HG03280 (cell line): ENCODE data around the gene U2AF1L4.

Experiments used
- ATAC-seq: cut with Tn5 transposase; IDR thresholded peaks from one replicate; pipeline ENCODE4 v1.9.1; 2021; ENCODE audit warnings: mild to moderate bottlenecking, moderate library complexity; ENCODE audit not compliant: unreplicated experiment

U2AF1L4 gene

DNA sequence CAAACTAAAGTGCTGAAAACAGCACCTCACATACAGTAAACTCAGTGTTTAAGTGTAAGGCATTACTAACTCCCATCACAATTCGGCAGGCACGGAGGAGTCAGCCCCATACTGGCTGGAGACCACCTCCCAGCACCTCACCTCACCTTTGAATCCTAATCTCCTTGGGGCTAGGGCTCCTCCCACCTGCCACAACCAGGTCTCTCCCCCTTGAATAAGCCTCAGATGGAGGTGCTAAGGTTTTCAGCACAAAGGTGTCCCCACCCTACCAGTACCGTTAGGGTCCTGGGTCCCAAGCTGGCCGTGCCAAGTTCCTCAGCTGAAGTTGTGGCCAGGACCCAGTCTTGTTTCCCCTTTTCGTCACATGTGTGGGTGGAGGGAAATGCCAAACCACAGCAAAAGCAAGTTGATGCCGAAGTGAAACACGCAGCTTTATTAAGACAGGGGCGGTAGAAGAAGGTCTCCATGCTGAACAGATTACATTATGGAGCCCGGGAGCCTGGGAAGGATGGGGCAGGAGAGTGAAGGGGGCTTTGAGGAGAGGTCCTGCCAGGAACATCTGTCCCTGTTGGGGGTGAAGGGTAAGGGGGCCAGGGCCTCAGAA is 3.0 kb downstream of the U2AF1L4 start, which contains the start of gene IGFLR1:
IGFLR1 (minus strand) TSS at position 332 of the 604 bp plus-strand sequence. CDS start 1,272 bp downstream, outside the sequence.
- no peak for ATAC-seq

DNA sequence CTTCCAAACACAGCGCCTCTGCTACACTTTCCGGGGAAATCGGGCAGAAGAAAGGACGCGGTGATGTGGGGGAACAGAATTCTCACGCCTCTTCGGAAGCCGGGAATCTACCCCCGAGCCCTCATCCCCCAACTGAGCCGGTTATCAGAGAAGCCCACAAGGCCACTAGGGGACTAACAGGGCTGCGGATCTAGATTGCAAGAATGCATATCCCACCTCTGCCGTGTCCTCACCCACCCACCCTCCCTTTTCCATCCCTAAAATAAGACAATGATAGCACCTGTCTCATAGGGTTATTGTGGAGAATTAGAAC is 4.1 kb downstream of the U2AF1L4 start:
- no peak for ATAC-seq

- peak; percentile 58 for ATAC-seq
Measured at GRCh38 chr19:35740423-35741202, 4.6 kb downstream of the U2AF1L4 start.

DNA sequence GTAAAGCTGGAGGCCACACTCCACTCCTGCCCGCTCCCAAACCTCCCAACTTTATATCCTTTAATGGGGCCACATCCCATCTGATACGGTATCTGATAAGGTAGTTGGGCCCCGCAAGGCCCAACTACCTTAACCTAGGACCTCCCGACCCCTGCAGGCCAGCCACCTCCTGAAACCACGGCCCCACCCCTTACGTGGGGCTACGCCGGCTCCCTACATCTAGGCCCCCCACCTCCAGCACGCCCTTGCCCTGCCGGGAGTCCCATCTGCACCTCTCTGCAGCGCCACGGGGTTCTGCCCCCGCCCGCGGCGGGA is 5.2 kb downstream of the U2AF1L4 start:
- ATAC-seq, result peak; percentile 10

GRCh38 chr19:35739275-35740107 is 5.7 kb downstream of the U2AF1L4 start:
- ATAC-seq, result no peak

DNA sequence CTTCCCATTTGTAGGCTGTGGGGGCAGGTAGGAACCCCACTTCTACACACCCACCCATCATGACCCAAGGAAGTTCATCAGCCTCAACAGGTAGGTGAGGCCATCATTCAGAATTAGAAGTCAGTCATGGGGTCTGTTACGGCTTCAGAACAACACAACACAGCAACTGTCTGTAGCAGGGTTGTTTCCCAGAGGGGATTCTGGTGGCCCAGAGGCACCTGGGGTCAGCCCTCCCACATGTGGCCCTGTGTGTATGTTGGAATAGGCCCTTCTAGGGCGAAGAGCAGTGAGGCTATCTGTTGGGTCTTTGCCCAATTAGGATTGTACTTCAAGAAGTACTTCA is 6.4 kb downstream of the U2AF1L4 start:
- no peak for ATAC-seq

GRCh38 chr19:35738021-35738886 is 7.0 kb downstream of the U2AF1L4 start:
- no peak for ATAC-seq

- no peak for ATAC-seq
Measured at GRCh38 chr19:35736913-35737886, 8.0 kb downstream of the U2AF1L4 start.

DNA sequence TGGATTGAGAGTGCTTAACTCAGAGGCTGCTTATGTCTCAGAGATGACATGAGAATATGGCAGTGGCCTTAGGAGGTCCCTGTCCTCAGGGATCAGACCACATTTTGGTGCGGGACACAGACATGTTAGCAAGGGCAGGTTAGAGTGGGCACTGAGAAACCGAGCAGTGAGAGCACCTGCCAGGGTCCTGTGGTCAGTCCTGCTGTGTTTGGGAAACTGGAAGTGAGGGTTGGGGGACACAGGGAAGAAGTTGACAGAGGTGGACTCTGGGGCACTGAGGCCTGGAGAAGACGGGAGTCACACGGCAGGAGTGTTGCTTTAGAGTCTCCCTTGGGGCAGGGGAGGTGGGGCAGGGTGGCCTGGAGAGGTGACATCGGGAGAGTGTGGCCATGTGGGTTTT is 10.3 kb downstream of the U2AF1L4 start:
- no peak for ATAC-seq

DNA sequence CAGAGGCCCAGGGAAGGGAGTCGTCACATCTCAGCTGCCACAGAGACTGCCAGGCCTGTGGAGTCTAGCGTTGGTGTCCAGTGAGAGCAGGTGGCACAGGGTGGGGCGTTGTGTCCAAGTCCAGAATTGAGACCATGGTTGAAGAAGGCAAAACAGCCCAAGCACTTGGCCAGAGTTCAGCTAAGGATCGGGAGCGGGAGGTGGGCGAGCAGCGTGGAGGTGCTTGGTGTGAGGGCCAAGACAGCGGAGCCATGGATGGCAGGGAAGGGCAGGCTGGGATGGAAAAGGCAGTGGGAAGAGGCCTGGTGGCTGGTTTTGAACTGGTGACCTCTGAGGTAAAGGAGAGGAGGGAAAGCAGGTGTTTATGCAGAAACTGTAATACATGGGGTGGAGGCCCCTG is 10.9 kb downstream of the U2AF1L4 start:
- ATAC-seq, result no peak

DNA sequence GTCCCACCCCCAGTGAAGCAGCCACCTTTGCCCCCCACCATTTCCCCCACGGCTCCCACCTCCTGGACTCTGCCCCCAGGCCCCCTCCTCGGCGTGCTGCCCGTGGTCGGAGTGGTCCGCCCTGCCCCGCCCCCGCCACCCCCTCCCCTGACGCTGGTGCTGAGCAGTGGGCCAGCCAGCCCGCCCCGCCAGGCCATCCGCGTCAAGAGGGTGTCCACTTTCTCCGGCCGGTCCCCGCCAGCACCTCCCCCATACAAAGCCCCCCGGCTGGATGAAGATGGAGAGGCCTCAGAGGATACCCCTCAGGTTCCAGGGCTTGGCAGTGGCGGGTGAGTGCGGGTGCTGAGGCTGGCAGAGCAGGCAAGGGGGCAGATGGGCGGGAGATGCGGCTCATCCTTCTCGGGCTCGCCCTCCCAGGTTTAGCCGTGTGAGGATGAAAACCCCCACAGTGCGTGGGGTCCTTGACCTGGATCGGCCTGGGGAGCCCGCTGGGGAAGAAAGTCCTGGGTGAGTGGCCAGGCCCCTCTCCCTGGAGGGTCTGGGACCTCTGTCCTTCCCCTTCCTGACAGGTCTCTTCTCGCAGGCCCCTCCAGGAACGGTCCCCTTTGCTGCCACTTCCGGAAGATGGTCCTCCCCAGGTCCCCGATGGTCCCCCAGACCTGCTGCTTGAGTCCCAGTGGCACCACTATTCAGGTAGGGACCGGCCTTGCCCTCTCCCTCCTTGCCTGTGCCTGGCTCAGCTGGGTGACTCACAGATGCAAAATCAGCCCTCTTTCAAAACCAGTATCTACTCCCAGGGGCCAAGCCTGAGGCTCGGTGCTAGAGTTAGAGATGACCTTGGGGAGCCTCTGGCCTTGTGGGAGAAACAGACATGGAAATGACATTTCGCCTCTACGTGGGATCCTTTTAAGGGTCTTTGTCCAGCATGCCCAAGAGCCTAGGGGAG is 11.8 kb downstream of the U2AF1L4 start:
- no peak for ATAC-seq

GRCh38 chr19:35732540-35733179 is 12.6 kb downstream of the U2AF1L4 start:
- no peak for ATAC-seq

GRCh38 chr19:35731779-35732405 is 13.3 kb downstream of the U2AF1L4 start:
- no peak for ATAC-seq

GRCh38 chr19:35731353-35731752 is 13.9 kb downstream of the U2AF1L4 start:
- ATAC-seq, result no peak

DNA sequence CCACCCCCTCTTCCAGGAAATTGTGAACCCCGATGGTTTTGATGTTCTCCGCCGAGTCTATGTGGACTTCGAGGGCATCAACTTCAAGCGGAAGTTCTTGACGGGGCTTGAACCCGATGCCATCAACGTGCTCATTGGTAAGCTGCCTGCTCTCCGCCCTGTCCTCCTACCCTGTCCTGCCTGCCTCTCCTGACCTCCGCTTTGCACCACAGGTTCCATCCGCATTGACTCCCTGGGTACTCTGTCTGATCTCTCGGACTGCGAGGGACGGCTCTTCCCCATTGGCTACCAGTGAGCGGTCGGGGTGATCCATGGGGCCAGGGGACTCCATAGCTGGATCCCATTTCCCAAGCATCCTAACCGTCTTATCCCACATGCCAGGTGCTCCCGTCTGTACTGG is 14.9 kb downstream of the U2AF1L4 start:
- no peak for ATAC-seq

- ATAC-seq, result no peak
Measured at GRCh38 chr19:35729763-35730162, 15.5 kb downstream of the U2AF1L4 start.

DNA sequence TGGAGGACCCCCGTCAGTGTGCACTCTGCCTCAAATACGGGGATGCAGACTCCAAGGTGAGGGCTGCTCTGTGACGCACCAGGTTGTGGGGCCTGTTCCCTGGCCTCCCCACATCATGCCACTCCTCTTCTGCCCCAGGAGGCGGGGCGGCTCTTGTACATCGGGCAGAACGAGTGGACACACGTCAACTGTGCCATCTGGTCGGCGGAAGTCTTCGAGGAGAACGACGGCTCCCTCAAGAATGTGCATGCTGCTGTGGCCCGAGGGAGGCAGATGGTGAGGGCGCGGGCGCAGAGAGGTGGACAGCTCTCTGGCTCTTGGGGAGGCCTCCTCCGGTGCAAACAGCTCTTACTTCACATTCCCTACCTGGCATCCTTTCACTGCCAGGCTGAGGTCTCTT is 16.2 kb downstream of the U2AF1L4 start:
- ATAC-seq, result no peak
